H1 (cell line): ENCODE results near the gene CDK4. TPM values are rescaled to one million over a fixed set of nuclear protein-coding genes. Genes with fewer than 3 reads are reported as not detected.

Experiments used
- BRCA1 ChIP-seq: IDR thresholded peaks from 2 replicates; pipeline ENCODE4 v1.6.1; 2012; ENCODE audit warnings: low read depth, low read length, improper control_type of control experiment
- CEBPB ChIP-seq: IDR thresholded peaks from 2 replicates; pipeline ENCODE4 v1.6.1; 2012; ENCODE audit warnings: low read depth, low read length
- CTCF ChIP-seq, 3 experiments: IDR thresholded peaks; 1 replicate in 2 of 3; 2 replicates in 1 of 3; pipeline versions ENCODE4 v1.5.1 to v1.6.1; 2011; ENCODE audit warnings: low read length in 3 of 3, mild to moderate bottlenecking in 3 of 3, inconsistent platforms in 2 of 3, low read depth in 1 of 3, moderate library complexity in 1 of 3; ENCODE audit not compliant: insufficient read depth in 1 of 3; ENCODE audit errors: control extremely low read depth in 1 of 3
- E2F6 ChIP-seq: IDR thresholded peaks from 2 replicates; pipeline ENCODE4 v1.6.1; 2012; ENCODE audit warnings: inconsistent platforms
- EZH2 ChIP-seq: fragments of 200-600 bp; sonication (generic); IDR thresholded peaks from 2 replicates; pipeline ENCODE4 v1.7.1; 2012; ENCODE audit warnings: low read depth, mild to moderate bottlenecking, moderate library complexity, low read length, inconsistent platforms; ENCODE audit not compliant: severe bottlenecking
- HDAC2 ChIP-seq, 2 experiments: fragments of 300-600 bp in 1 of 2; sonication (generic) in 1 of 2; IDR thresholded peaks; 2 replicates each; pipeline ENCODE4 v1.6.1; 2011 to 2012; ENCODE audit warnings: low read depth in 2 of 2, low read length in 2 of 2, mild to moderate bottlenecking in 2 of 2, moderate library complexity in 2 of 2, borderline replicate concordance in 1 of 2, inconsistent platforms in 1 of 2
- JUN ChIP-seq: IDR thresholded peaks from 2 replicates; pipeline ENCODE4 v1.6.1; 2011; ENCODE audit warnings: low read depth, mild to moderate bottlenecking, improper control_type of control experiment, low read length
- NANOG ChIP-seq: IDR thresholded peaks from 2 replicates; pipeline ENCODE4 v1.6.1; 2011; ENCODE audit warnings: low read length, low read depth, mild to moderate bottlenecking, inconsistent platforms; ENCODE audit not compliant: insufficient read depth, poor library complexity, severe bottlenecking
- NRF1 ChIP-seq: IDR thresholded peaks from 2 replicates; pipeline ENCODE4 v1.6.1; 2011; ENCODE audit warnings: mild to moderate bottlenecking, low read depth, low read length, improper control_type of control experiment
- POLR2A ChIP-seq, 2 experiments: IDR thresholded peaks; 1 replicate in 1 of 2; 2 replicates in 1 of 2; pipeline ENCODE4 v1.6.1; 2011; ENCODE audit warnings: low read depth in 2 of 2, low read length in 2 of 2, mild to moderate bottlenecking in 2 of 2; ENCODE audit errors: control extremely low read depth in 1 of 2
- POLR2AphosphoS5 ChIP-seq: IDR thresholded peaks from 2 replicates; pipeline ENCODE4 v1.6.1; 2011; ENCODE audit warnings: low read depth, low read length
- RAD21 ChIP-seq, 2 experiments: IDR thresholded peaks in 1 of 2; conservative IDR thresholded peaks in 1 of 2; 2 replicates each; pipeline ENCODE4 v1.6.1; 2011; ENCODE audit warnings: low read depth in 2 of 2, low read length in 2 of 2, improper control_type of control experiment in 1 of 2, inconsistent platforms in 1 of 2, mild to moderate bottlenecking in 1 of 2, moderate library complexity in 1 of 2
- RFX5 ChIP-seq: IDR thresholded peaks from 2 replicates; pipeline ENCODE4 v1.6.1; 2011; ENCODE audit warnings: low read depth, low read length, improper control_type of control experiment, borderline replicate concordance
- RXRA ChIP-seq: IDR thresholded peaks from 2 replicates; pipeline ENCODE4 v1.6.1; 2011; ENCODE audit warnings: low read depth, mild to moderate bottlenecking, low read length, moderate library complexity; ENCODE audit not compliant: insufficient read depth
- SRF ChIP-seq: IDR thresholded peaks from 2 replicates; pipeline ENCODE4 v1.6.1; 2011; ENCODE audit warnings: mild to moderate bottlenecking, low read depth, low read length, moderate library complexity
- TBP ChIP-seq: IDR thresholded peaks from 2 replicates; pipeline ENCODE4 v1.6.1; 2011; ENCODE audit warnings: low read depth, low read length, improper control_type of control experiment
- TEAD4 ChIP-seq: IDR thresholded peaks from 2 replicates; pipeline ENCODE4 v1.6.1; 2012; ENCODE audit warnings: low read depth, low read length, inconsistent platforms, mixed read lengths
- polyA plus RNA-seq, 7 experiments: library from polyadenylated mRNA; depleted of rRNA in 3 of 7; stranded (reverse) in 5 of 7; unstranded in 2 of 7; fragments of >200 nt in 5 of 7; fragments of 200-250 nt in 2 of 7; gene quantifications; 1 replicate in 5 of 7; 2 replicates in 1 of 7; 4 replicates in 1 of 7; pipeline versions ENCODE4 v1.2.1 to v1.2.3, GENCODE V29; 2011 to 2013; ENCODE audit warnings: missing spikeins in 2 of 7, mixed read lengths in 2 of 7
- total RNA-seq: library from RNA; stranded (reverse); fragmentation: NEBNext Ultra II Directional; extraction: Animal tissue kit (Norgen Biotek cat#: 25700); gene quantifications from 2 replicates; pipeline ENCODE4 v1.2.1, GENCODE V29; 2021
- TF ChIP-seq, protein P1 (sequence below): IDR thresholded peaks from 2 replicates; pipeline ENCODE4 v1.6.1; 2011; ENCODE audit warnings: low read depth, mild to moderate bottlenecking, low read length; ENCODE audit not compliant: insufficient read depth

The CDK4 gene
- total and polyA plus RNA-seq, 2 of the 8 experiments (the other 6 are each of a cell fraction or from before 2014, with no cell fraction given), result 174 to 368 TPM

GRCh38 chr12:57735952-57736740 is 16.0 kb downstream of the CDK4 start (continued):
- TF ChIP-seq CTCF (IDR thresholded peaks at IDR 0.05; ENCODE audit: control extremely low read depth in 1 of 3, insufficient read depth in 1 of 3, low read depth in 1 of 3, low read length in 3 of 3), result peak; percentile 60 to 66 (median 64)
- no peak for TF ChIP-seq JUN
- TF ChIP-seq NANOG, result no peak
- TF ChIP-seq TBP, result peak; percentile 34; the same call in 1 of the 2 replicates
- no peak for TF ChIP-seq POLR2A (IDR thresholded peaks at IDR 0.05; ENCODE audit: control extremely low read depth in 1 of 2, low read depth in 2 of 2, low read length in 2 of 2)
- TF ChIP-seq E2F6, result 0 out of 2 replicates have a peak, but pooled peaks have one; percentile 42
- no peak for TF ChIP-seq TEAD4
- peak; percentile 73 to 77 for TF ChIP-seq RAD21 (IDR thresholded peaks at IDR 0.05 in 1 of 2, conservative IDR thresholded peaks at IDR 0.05 in 1 of 2; ENCODE audit: low read depth in 2 of 2, low read length in 2 of 2)
- TF ChIP-seq SRF, result no peak
- no peak for TF ChIP-seq RXRA
- TF ChIP-seq HDAC2 (IDR thresholded peaks at IDR 0.05; ENCODE audit: borderline replicate concordance in 1 of 2, low read depth in 2 of 2, low read length in 2 of 2), result no peak
- TF ChIP-seq EZH2, result no peak
- TF ChIP-seq CEBPB, result no peak
- TF ChIP-seq NRF1, result no peak
- no peak for TF ChIP-seq POLR2AphosphoS5
- no peak for TF ChIP-seq RFX5
- TF ChIP-seq BRCA1, result no peak
- TF ChIP-seq, protein P1, sequence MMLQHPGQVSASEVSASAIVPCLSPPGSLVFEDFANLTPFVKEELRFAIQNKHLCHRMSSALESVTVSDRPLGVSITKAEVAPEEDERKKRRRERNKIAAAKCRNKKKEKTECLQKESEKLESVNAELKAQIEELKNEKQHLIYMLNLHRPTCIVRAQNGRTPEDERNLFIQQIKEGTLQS, result no peak
- TF ChIP-seq, all 59 proteins: peak for 16
